ENCODE measurements around the gene CXCR5. TPM values are rescaled to one million over a fixed set of nuclear protein-coding genes. Genes with fewer than 3 reads are reported as not detected.

The CXCR5 gene
- total RNA-seq (under 1 TPM in 1 of 2 donors, not detected in 1; 0.10 TPM), polyA plus RNA-seq (ENCODE audit: insufficient read length in 6 of 6) (not detected)
- long read RNA-seq, donor 1, partial matches to known transcripts: 51 of 62 reads
- long read RNA-seq, donor 1, other reads (novel, unspliced or antisense): 11 of 62 reads
- long read RNA-seq, donor 2, partial matches to known transcripts: 199 of 199 reads
- long read RNA-seq, donor 2, other reads (novel, unspliced or antisense): 0 of 199 reads
- long read RNA-seq, donor 3: 0 reads
- long read RNA-seq, donor 4, partial matches to known transcripts: 0 of 1 reads
- long read RNA-seq, donor 4, other reads (novel, unspliced or antisense): 1 of 1 reads
- long read RNA-seq, donor 5: 0 reads
- long read RNA-seq, donor 6: 0 reads
- long read RNA-seq, donor 7: 0 reads
- long read RNA-seq, donor 8, partial matches to known transcripts: 61 of 61 reads
- long read RNA-seq, donor 8, other reads (novel, unspliced or antisense): 0 of 61 reads
- long read RNA-seq, donor 9: 0 reads
- long read RNA-seq, donor 10: 0 reads
- long read RNA-seq, donor 11: 0 reads
- long read RNA-seq, donor 12: 0 reads

DNA sequence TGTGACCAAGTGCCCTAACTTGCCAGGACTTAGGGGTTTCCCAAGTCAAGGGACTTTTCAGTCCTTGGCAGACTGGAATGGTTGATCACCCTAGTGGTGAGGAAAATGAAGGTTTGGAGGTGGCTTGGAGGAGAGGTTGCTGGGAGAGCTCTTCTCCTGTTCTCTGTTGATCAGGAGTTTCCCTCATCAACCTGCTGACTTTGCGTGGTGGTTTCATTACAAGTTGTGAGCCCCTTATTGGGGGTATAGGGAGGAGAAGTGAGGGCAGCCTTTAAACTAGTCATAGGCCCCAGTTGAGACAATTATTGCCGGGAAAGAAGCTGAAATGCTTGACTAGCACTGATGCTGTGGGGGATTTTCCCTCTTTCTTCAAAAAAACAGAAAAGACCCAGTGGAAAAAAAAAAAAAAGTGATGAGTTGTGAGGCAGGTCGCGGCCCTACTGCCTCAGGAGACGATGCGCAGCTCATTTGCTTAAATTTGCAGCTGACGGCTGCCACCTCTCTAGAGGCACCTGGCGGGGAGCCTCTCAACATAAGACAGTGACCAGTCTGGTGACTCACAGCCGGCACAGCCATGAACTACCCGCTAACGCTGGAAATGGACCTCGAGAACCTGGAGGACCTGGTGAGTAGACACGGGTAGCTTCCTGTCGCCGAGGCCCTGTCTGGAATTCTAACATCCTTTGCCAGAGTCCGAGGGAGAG is at the start of gene CXCR5:
Gene CXCR5, plus strand, starts transcription at position 525 of the 704 bp plus-strand sequence. Its CDS starts 50 bp downstream, at position 575.
- ATAC-seq: no peak
- no peaks in the 10 kb centered on the region for H3K9me3 ChIP-seq
- TF ChIP-seq, protein P1, sequence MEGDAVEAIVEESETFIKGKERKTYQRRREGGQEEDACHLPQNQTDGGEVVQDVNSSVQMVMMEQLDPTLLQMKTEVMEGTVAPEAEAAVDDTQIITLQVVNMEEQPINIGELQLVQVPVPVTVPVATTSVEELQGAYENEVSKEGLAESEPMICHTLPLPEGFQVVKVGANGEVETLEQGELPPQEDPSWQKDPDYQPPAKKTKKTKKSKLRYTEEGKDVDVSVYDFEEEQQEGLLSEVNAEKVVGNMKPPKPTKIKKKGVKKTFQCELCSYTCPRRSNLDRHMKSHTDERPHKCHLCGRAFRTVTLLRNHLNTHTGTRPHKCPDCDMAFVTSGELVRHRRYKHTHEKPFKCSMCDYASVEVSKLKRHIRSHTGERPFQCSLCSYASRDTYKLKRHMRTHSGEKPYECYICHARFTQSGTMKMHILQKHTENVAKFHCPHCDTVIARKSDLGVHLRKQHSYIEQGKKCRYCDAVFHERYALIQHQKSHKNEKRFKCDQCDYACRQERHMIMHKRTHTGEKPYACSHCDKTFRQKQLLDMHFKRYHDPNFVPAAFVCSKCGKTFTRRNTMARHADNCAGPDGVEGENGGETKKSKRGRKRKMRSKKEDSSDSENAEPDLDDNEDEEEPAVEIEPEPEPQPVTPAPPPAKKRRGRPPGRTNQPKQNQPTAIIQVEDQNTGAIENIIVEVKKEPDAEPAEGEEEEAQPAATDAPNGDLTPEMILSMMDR (IDR thresholded peaks at IDR 0.05): no peak
- H3K36me3 ChIP-seq: no peaks in the 10 kb centered on the region
- intact Hi-C loops (cut with DNase I): no loop called here
- H3K27me3 ChIP-seq: no peaks in the 10 kb centered on the region
- DNase-seq: no peak
- peaks cover 0 to 6% of the 10 kb centered on the region in 2 donors for H3K4me1 ChIP-seq
- H3K4me3 ChIP-seq: no peak within 1 kb of the TSS
- no peak within 1 kb of the TSS for H3K27ac ChIP-seq

- H3K36me3 ChIP-seq: no peaks in the 10 kb centered on the region
- no peak for DNase-seq
- TF ChIP-seq, protein P1 (IDR thresholded peaks at IDR 0.05): no peak
- intact Hi-C loops (cut with DNase I): no loop called here
- H3K4me1 ChIP-seq: peaks cover 3 to 5% of the 10 kb centered on the region in 2 donors
- no peak overlapping the region for H3K4me3 ChIP-seq
- H3K27ac ChIP-seq: no peak overlapping the region
- ATAC-seq: peak; percentile 76
- H3K27me3 ChIP-seq: no peaks in the 10 kb centered on the region
- no peaks in the 10 kb centered on the region for H3K9me3 ChIP-seq
Measured at GRCh38 chr11:118834427-118835028, 49.2 kb upstream of the CXCR5 start.

DNA sequence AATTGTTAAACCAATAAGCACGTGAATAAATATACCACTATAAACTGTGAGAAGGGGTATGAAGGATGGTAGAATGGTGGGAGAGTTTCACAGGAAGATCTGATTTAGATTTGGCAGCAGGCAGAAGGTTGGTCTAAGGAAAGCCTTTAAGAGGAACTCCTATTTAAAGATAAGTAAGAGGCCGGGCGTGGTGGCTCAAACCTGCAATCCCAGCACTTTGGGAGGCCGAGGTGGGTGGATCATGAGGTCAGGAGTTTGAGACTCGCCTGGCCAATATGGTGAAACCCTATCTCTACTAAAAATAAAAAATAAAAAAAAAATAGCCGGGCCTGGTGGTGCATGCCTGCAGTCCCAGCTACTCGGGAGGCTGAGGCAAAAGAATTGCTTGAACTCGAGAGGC is 45.8 kb upstream of the CXCR5 start:
- ATAC-seq (no peak), DNase-seq (peak in 1 of 4 donors; percentile 21)
- TF ChIP-seq, protein P1 (IDR thresholded peaks at IDR 0.05): no peak
- no peaks in the 10 kb centered on the region for H3K36me3 ChIP-seq
- H3K9me3 ChIP-seq: no peaks in the 10 kb centered on the region
- no peak overlapping the region for H3K4me3 ChIP-seq
- no peak overlapping the region for H3K27ac ChIP-seq
- no peaks in the 10 kb centered on the region for H3K27me3 ChIP-seq
- H3K4me1 ChIP-seq: peaks cover 3 to 5% of the 10 kb centered on the region in 2 donors
- intact Hi-C loops (cut with DNase I): no loop called here

DNA sequence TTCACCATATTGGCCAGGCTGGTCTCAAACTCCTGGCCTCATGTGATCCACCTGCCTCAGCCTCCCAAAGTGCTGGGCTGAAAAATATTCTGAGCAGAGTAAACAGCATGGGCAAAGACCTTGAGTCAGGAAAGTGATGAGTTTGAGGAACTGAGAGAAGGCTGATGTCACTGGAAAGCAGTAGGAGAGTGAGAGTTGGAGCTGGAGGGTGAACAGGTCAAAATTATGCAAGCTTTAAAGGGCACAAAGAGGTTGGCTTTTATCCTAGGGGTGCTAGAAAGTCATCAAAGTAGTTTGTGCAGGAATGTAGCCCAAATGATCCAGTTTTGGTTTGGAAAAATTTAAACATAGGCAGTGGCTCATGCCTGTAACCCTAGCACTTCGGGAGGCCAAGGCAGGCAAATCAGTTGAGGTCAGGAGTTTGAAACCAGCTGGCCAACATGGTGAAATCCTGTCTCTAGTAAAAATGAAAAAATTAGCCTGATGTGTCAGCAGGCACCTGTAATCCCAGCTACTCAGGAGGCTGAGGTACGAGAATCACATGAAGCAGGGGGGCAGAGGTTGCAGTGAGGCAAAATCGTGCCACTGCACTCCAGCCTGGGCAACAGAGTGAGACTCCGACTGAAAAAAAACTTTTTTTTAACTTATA is 44.7 kb upstream of the CXCR5 start:
- no peaks in the 10 kb centered on the region for H3K27me3 ChIP-seq
- no peak overlapping the region for H3K27ac ChIP-seq
- TF ChIP-seq, protein P1 (IDR thresholded peaks at IDR 0.05): no peak
- intact Hi-C loops (cut with DNase I): no loop called here
- H3K4me1 ChIP-seq: peaks cover 3% of the 10 kb centered on the region in 2 donors
- H3K36me3 ChIP-seq: no peaks in the 10 kb centered on the region
- H3K4me3 ChIP-seq: no peak overlapping the region
- no peaks in the 10 kb centered on the region for H3K9me3 ChIP-seq
- ATAC-seq (peak; percentile 65), DNase-seq (peak in 1 of 4 donors; percentile 8)
